K562 (cell line): ENCODE data around the gene MBD5. TPM values are rescaled to one million over a fixed set of nuclear protein-coding genes. Genes with fewer than 3 reads are reported as not detected.
A peak's percentile ranks its signal among the peaks of the same experiment; 100 is the strongest.

Experiments used
- ATAC-seq: fragments of 200-7000 bp; cut with Tn5 transposase; 3 replicates; pipeline ENCODE4 v1.9.1; 2020; ENCODE audit warnings: moderate library complexity
- BruUV-seq: library from RNA; stranded (reverse); fragments of 400-500 nt; replicated peaks from 2 replicates; lab custom pipeline; 2021; lab: Mats Ljungman, UMichigan
- CTCF ChIA-PET: fragments of 300-600 bp; formaldehyde crosslinking; extraction: SDS; loops from one replicate; lab custom pipeline; 2021; ENCODE audit warnings: low intra/inter-chr PET ratio; lab: Yijun Ruan, JAX
- POLR2A ChIA-PET: fragments of 300-600, 350-650 bp; sonication (Branson Sonifier 250); formaldehyde crosslinking; extraction: SDS; loops from one replicate; lab custom pipeline; 2021; ENCODE audit warnings: antibody characterized with exemption, inconsistent platforms; lab: Yijun Ruan, JAX
- DNase-seq, 4 experiments: peaks; one replicate each; pipeline versions ENCODE4 v3.0.0 to v3.0.0-alpha.2; 2011 to 2018; ENCODE audit warnings: low spot score in 3 of 4, mixed read lengths in 3 of 4; ENCODE audit errors: extremely low read depth in 1 of 4
- FAIRE-seq: peaks from 2 replicates; lab custom pipeline; 2011; peaks lifted over from hg19 to GRCh38; lab: Jason Lieb, UNC
- H2AFZ ChIP-seq: 2 replicates; pipeline ENCODE4 v1.6.0; 2011; ENCODE audit warnings: low read depth, low read length, control low read depth, inconsistent platforms
- H3K27ac ChIP-seq: fragments of 200-600 bp; 3 replicates; pipeline ENCODE4 v1.8.0; 2011; ENCODE audit warnings: low read depth, mild to moderate bottlenecking, control low read depth, inconsistent platforms, low read length, moderate library complexity, mixed read lengths; ENCODE audit errors: extremely low read depth
- H3K27me3 ChIP-seq, 2 experiments: fragments of 300-600 bp in 1 of 2; 2 replicates in 1 of 2; 3 replicates in 1 of 2; pipeline versions ENCODE4 v1.6.0 to v1.8.0; 2011; ENCODE audit warnings: inconsistent platforms in 2 of 2, low read length in 2 of 2, mild to moderate bottlenecking in 1 of 2, mixed read lengths in 1 of 2, moderate library complexity in 1 of 2; ENCODE audit not compliant: control insufficient read depth in 2 of 2, insufficient read depth in 2 of 2
- H3K36me3 ChIP-seq: fragments of 300-600 bp; 3 replicates; pipeline ENCODE4 v1.8.0; 2011; ENCODE audit warnings: mild to moderate bottlenecking, low read length, inconsistent platforms; ENCODE audit not compliant: control insufficient read depth, insufficient read depth
- H3K4me1 ChIP-seq, 2 experiments: fragments of 200-600 bp in 1 of 2; replicated peaks in 1 of 2; 2 replicates in 1 of 2; 3 replicates in 1 of 2; pipeline versions ENCODE4 v1.5.1 to v1.8.0; 2011; ENCODE audit warnings: inconsistent platforms in 2 of 2, low read length in 2 of 2, mild to moderate bottlenecking in 1 of 2, mixed read lengths in 1 of 2, moderate library complexity in 1 of 2; ENCODE audit not compliant: control insufficient read depth in 2 of 2, insufficient read depth in 2 of 2
- H3K4me2 ChIP-seq: 2 replicates; pipeline ENCODE4 v1.6.1; 2011; ENCODE audit warnings: low read length, control low read depth, inconsistent platforms, mixed read lengths; ENCODE audit not compliant: insufficient read depth
- H3K4me3 ChIP-seq: fragments of 200-600 bp; sonication (generic), shearing (Covaris generic); 2 replicates; pipeline ENCODE4 v1.5.1; 2016; ENCODE audit warnings: control low read depth, inconsistent platforms
- H3K79me2 ChIP-seq: fragments of 200-600 bp; 3 replicates; pipeline ENCODE4 v1.8.0; 2011; ENCODE audit warnings: low read length, inconsistent platforms; ENCODE audit not compliant: control insufficient read depth, insufficient read depth
- H3K9ac ChIP-seq, 2 experiments: 2 replicates each; pipeline versions ENCODE4 v1.6.0 to v1.6.1; 2011; ENCODE audit warnings: low read depth in 2 of 2, low read length in 2 of 2, control low read depth in 1 of 2, inconsistent platforms in 1 of 2, mild to moderate bottlenecking in 1 of 2, mixed read lengths in 1 of 2; ENCODE audit not compliant: insufficient read depth in 1 of 2
- H3K9me1 ChIP-seq: one replicate; pipeline ENCODE4 v1.6.0; 2011; ENCODE audit warnings: inconsistent platforms, mild to moderate bottlenecking, low read length, moderate library complexity; ENCODE audit not compliant: control insufficient read depth, insufficient read depth
- H3K9me3 ChIP-seq: replicated peaks from 2 replicates; pipeline ENCODE4 v1.5.1; 2011; ENCODE audit warnings: low read depth, low read length, inconsistent platforms; ENCODE audit not compliant: control insufficient read depth, insufficient read depth
- H4K20me1 ChIP-seq: replicated peaks from 2 replicates; pipeline ENCODE4 v1.6.1; 2011; ENCODE audit warnings: low read length, inconsistent platforms, mixed read lengths; ENCODE audit not compliant: control insufficient read depth, insufficient read depth
- BACH1 ChIP-seq: fragments of 200-800 bp; sonication (Bioruptor generic); IDR thresholded peaks from 2 replicates; pipeline ENCODE4 v1.6.1; 2016; ENCODE audit warnings: missing genetic modification characterization, missing compliant biosample characterization
- CUX1 ChIP-seq: fragments of 200-800 bp; sonication (Bioruptor generic); IDR thresholded peaks from 2 replicates; pipeline ENCODE4 v1.6.1; 2016; ENCODE audit warnings: missing genetic modification characterization, missing compliant biosample characterization
- NCOR1 ChIP-seq: fragments of 450-650 bp; IDR thresholded peaks from 2 replicates; pipeline ENCODE4 v1.6.1; 2016; ENCODE audit warnings: mild to moderate bottlenecking, moderate library complexity
- NR4A1 ChIP-seq, 2 experiments: fragments of 250-450 bp in 1 of 2; fragments of 450-650 bp in 1 of 2; sonication (Bioruptor Pico) in 1 of 2; IDR thresholded peaks; 2 replicates each; pipeline versions ENCODE4 v1.4.0 to v1.6.1; 2016 to 2020; ENCODE audit warnings: mild to moderate bottlenecking in 2 of 2, missing compliant biosample characterization in 1 of 2, missing genetic modification characterization in 1 of 2, moderate library complexity in 1 of 2
- RBM25 ChIP-seq: fragments of 200-400 bp; formaldehyde crosslinking; IDR thresholded peaks from 2 replicates; pipeline ENCODE4 v1.6.1; 2018; ENCODE audit warnings: low read length, low read depth, moderate library complexity; ENCODE audit not compliant: severe bottlenecking
- ZNF12 ChIP-seq: sonication (generic); formaldehyde crosslinking; IDR thresholded peaks from 2 replicates; pipeline ENCODE4 v1.4.0; 2020; ENCODE audit warnings: mild to moderate bottlenecking, missing genetic modification reagents
- ZNF584 ChIP-seq: fragments of 200-800 bp; sonication (Bioruptor generic); IDR thresholded peaks from 2 replicates; pipeline ENCODE4 v1.6.1; 2016; ENCODE audit warnings: low read depth, mild to moderate bottlenecking, missing genetic modification characterization, missing compliant biosample characterization
- WGBS: fragments of 100-300 bp; shearing (Covaris generic); methylation state at CpG from one replicate; pipeline ENCODE4 v1.1.6; 2016; ENCODE audit warnings: low coverage, mixed read lengths; ENCODE audit not compliant: insufficient coverage; ENCODE audit errors: missing lambda C conversion rate; 5-methylcytosine and 5-hydroxymethylcytosine counted together
- in situ Hi-C: fragments of 300-500 bp; cut with MboI; formaldehyde crosslinking; loops from 4 replicates; pipeline ENCODE4 v1.15.0; 2018; ENCODE audit warnings: inconsistent platforms, mixed read lengths
- intact Hi-C: fragments of 100-400 bp; cut with micrococcal nuclease; formaldehyde crosslinking; loops from 2 replicates; pipeline ENCODE4 v1.14.2; 2022
- polyA plus RNA-seq, 8 experiments: library from polyadenylated mRNA; depleted of rRNA in 4 of 8; stranded (reverse) in 5 of 8; unstranded in 3 of 8; fragments of >200 nt; fragmentation: Nextera tagmentation in 2 of 8; fragmentation: Illumina TruSeq in 1 of 8; extraction: Ambion mirVana in 2 of 8; extraction: Trizol in 1 of 8; gene quantifications; 2 replicates each; pipeline versions ENCODE4 v1.2.1 to v1.2.3, GENCODE V29; 2011 to 2014; ENCODE audit warnings: inconsistent platforms in 1 of 8, missing spikeins in 1 of 8
- total RNA-seq, 7 experiments: library from RNA; depleted of rRNA in 6 of 7; stranded (reverse); fragments of >200 nt in 6 of 7; fragmentation: Illumina TruSeq in 2 of 7; extraction: Trizol in 2 of 7; gene quantifications; 2 replicates each; pipeline versions ENCODE4 v1.2.1 to v1.2.3, GENCODE V29; 2011 to 2021; ENCODE audit warnings: low replicate concordance in 1 of 7

MBD5 gene
- total and polyA plus RNA-seq, 9 of the 15 experiments (the other 6 are each of a cell fraction or from before 2014, with no cell fraction given), result 3.4 to 14.5 (median 9.0) TPM

- TF ChIP-seq CUX1 (CRISPR knock-in tag) (no peak), ZNF584 (CRISPR knock-in tag) (no peak), BACH1 (no peak), NR4A1 (CRISPR knock-in tag; IDR thresholded peaks at IDR 0.05) (no peak), NR4A1 (tag; IDR thresholded peaks at IDR 0.05) (no peak), ZNF12 (CRISPR knock-in tag) (no peak)
- TF ChIP-seq, all 486 proteins: peak for 0
Observed at GRCh38 chr2:148221166-148221565, 200.3 kb downstream of the MBD5 start (continued).

GRCh38 chr2:148221926-148222325, 201.0 kb downstream of the MBD5 start:
- Histone ChIP-seq H2AFZ (no peak overlapping the region), H3K4me2 (no peak overlapping the region), H4K20me1 (no peaks in the 10 kb centered on the region), H3K4me1 (no peaks in the 10 kb centered on the region), H3K9ac (no peak overlapping the region), H3K79me2 (no peaks in the 10 kb centered on the region), H3K9me3 (no peaks in the 10 kb centered on the region; the same call in 1 of the 2 replicates), H3K9me1 (no peaks in the 10 kb centered on the region), H3K4me3 (no peak overlapping the region), H3K27ac (no peak overlapping the region), H3K27me3 (no peaks in the 10 kb centered on the region), H3K36me3 (no peaks in the 10 kb centered on the region)
- WGBS, result 9% methylated on average over 2 of the region's 2 CpGs
- FAIRE-seq, result no peak
- intact Hi-C loops, result no loop called here
- no peak for ATAC-seq
- DNase-seq, result no peak
- TF ChIP-seq RBM25, result peak; percentile 26
- no peak for TF ChIP-seq NCOR1
- POLR2A ChIA-PET, result no interaction called here
- CTCF ChIA-PET, result no interaction called here
- BruUV-seq, result no TSS peak
- in situ Hi-C loops, result no loop called here
